GM12872 (cell line): ENCODE results near the gene FAM53A.

Experiments
- CTCF ChIP-seq: IDR thresholded peaks from 3 replicates; pipeline ENCODE4 v1.5.1; 2011; ENCODE audit warnings: low read depth, mild to moderate bottlenecking, low read length, moderate library complexity; ENCODE audit not compliant: insufficient read depth

The FAM53A gene

GRCh38 chr4:1683736-1684505 is at the start of gene FAM53A:
FAM53A (minus strand) TSS chr4:1684313; CDS start chr4:1668741, 15,572 bp downstream.
- no peak for TF ChIP-seq CTCF

- TF ChIP-seq CTCF = no peak
These were observed 48.8 kb upstream of the FAM53A start for GRCh38 chr4:1732911-1733310.

- TF ChIP-seq CTCF = no peak
These were observed 47.1 kb upstream of the FAM53A start for GRCh38 chr4:1731180-1731579.

- no peak for TF ChIP-seq CTCF
These were observed 46.5 kb upstream of the FAM53A start for GRCh38 chr4:1730532-1731135.

- 0 out of 3 replicates have a peak, but pooled peaks have one; percentile 2 for TF ChIP-seq CTCF
These were observed 44.2 kb upstream of the FAM53A start for GRCh38 chr4:1728061-1728980.

GRCh38 chr4:1727117-1728031 is 43.3 kb upstream of the FAM53A start:
- no peak for TF ChIP-seq CTCF
